CD4-positive, alpha-beta T cell treated with Interleukin-6 for 4 hours (primary cell): ENCODE data around the gene CHAC2.
"Not testable (repeated sequence)": the region's sequence is repeated elsewhere in the genome, so short reads cannot be mapped to it uniquely, and the experiment has no call there.

Source experiments
- DNase-seq: peaks from one replicate; pipeline ENCODE4 v3.0.0-alpha.2; 2020; ENCODE audit warnings: mixed read lengths

CHAC2 gene

GRCh38 chr2:53778536-53779162 lies 11.0 kb downstream of the CHAC2 start:
- no peak for DNase-seq

- no peak for DNase-seq
Measured at GRCh38 chr2:53780056-53780455, 12.5 kb downstream of the CHAC2 start.

DNA sequence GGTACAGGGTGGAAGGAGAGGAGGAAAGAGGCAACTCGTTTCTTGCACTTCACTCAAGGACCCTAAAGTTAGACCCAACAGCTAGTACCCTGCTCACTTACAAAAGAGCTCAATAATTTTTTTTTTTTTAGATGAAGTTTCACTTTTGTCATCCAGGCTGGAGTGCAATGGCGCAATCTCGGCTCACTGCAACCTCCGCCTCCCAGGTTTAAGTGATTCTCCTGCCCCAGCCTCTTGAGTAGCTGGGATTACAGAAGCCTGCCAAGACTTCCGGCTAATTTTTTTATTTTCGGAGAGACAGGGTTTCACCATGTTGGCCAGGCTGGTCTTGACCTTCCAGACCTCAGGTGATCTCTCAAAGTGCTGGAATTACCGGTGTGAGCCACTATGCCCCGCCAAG lies 15.1 kb downstream of the CHAC2 start:
- no peak for DNase-seq

DNA sequence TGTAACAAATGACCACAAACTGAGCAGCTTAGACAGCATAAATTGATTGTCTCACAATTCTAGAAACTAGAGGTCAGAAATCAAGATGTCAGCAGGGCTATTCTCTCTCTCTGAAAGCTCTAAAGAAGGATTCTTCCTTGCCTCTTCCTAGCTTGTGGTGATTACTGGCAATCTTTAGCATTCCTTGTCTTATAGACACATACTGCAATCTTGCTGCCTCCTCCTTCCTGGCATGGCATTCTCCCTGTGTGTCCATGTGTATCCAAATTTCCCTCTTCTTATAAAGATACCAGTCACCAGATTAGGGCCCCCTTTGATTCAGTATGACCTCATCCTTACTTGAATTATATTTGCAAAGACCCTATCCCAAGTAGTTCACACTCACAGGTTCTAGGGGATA lies 16.8 kb downstream of the CHAC2 start:
- DNase-seq = no peak

- DNase-seq = no peak
Measured at GRCh38 chr2:53785366-53785765, 17.8 kb downstream of the CHAC2 start.

DNA sequence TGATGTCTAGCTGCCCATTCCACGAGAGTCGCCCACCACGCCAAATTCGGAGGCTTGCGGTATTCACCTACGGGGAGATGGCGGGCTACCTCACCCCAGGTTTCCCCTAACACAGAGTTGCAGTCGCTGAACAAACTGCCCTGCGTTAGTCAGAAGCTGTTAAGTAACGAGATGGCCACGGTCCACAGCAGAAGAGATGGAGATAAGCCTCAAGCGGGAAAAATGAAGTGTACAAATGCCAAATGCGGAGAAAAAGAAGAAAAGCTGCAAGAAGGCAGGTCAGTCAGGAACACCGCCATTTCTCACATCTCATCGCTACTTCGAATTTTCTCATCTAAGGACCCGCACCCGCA lies 18.7 kb downstream of the CHAC2 start:
- DNase-seq = peak; percentile 19

GRCh38 chr2:53786705-53787613 lies 19.4 kb downstream of the CHAC2 start, which contains the start of the genes ASB3 and ERLEC1:
TSS of gene ASB3 (minus strand) at chr2:53786953. CDS start at chr2:53765572, 21,381 bp downstream.
TSS of gene ERLEC1 (plus strand) at chr2:53787044. CDS start at chr2:53787211, 167 bp downstream.
- peak; percentile 89 for DNase-seq

DNA sequence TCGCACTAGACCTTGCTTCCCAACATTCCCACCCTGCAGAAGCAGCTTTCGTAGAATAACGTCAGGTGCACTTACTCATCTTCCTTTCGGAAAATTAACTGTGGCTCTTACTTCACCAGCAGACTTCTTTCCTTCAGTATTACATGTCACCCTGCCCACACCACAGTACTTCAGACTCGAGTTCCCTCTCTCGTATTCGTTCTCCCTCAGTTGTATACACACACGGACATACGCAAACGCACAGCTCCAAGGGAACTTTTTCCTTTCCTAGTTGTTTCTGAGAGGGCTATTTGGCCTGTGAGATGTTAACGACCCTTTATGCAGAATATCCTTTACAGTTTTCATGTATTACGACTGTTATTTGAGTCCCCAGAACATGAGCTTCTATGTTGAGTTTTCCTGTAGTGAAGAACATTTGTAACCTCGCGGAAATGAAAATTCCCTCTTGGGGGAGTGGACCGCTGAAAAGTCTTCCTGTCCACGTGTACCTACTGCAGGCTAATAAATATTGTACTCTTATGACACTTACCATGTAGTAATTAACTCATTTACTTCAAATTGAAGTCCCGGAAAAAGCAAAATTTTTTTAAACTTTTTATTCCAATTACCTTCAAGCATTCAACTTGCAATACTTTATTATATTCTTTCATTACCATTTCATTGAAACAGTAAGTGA lies 20.1 kb downstream of the CHAC2 start:
- no peak for DNase-seq

DNA sequence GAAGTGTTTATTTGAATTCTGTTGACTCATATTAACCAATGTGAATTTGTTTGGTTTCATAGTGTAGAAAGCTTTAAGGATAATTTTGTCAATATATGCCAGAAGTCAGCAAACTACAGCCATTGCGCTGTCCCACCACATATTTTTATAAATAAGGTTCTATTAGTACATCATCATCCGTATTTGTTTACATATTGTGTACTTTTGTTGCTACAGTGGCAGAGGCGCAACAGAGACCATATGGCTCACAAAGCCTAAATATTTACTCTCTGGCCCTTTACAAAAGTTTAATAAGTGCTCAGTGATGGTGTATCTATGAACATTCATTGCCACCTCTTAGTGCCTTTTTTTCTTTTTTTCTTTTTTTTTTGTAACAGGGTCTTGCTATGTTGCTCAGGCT lies 25.7 kb downstream of the CHAC2 start:
- DNase-seq = no peak

DNA sequence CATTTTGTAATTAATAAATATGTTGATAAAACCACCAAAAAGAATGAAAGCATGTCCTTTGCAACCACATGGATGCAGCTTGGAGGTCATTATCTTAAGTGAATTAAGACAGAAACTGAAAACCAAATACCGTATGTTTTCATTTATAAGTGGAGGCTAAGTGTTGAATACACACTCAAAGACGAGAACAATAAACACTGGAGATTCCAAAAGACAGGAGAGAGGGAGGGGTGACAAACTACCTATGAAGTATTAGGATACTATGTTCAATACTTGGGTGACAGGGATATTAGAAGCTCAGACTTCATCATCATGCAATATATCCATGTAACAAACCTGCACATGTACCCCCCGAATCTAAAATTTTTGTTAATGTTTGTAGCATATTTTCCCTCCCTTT lies 26.2 kb downstream of the CHAC2 start:
- no peak for DNase-seq

- DNase-seq = no peak
Measured at GRCh38 chr2:53801547-53801946, 33.9 kb downstream of the CHAC2 start.

DNA sequence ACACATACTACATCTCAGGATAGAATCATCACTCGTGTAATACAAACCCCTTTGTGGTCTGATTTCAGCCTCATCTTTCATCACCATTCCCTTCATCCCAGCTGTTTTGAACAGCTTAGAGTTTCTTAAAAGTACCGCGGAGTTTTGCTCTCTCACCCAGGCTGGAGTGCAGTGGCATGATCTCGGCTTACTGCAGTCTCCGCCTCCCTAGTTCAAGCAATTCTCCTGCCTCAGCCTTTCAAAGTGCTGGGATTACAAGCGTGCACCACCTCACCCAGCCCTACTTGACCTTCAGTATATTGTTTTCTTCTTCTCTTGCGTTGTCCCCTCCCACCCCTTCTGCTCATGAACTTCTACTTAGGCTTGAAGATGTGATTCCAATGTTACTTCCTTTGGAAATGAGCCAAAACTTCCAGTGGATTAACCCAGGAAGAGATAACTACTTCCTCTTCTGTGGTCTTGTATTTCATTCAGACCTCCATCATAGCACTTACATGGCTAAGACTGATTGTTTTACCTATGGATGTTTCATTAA lies 35.1 kb downstream of the CHAC2 start:
- no peak for DNase-seq

DNA sequence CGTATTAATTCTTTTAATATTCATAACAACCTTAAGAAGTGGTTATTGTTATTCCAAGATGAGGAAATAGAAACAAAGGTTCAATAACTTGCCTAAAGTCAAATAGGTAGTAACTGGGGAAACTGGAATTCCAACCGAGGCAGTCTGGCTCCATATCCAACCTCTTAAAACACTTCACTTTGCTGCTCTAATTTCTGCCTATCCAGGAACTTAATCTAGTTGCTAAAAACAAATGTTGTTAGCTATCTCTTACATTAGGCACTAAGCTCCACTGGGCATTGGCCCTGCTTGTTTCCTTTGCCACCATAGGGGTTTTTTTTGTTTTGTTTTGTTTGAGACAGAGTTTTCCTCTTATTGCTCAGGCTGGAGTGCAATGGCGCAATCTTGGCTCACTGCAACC lies 44.0 kb downstream of the CHAC2 start:
- no peak for DNase-seq

- DNase-seq = no peak
Measured at GRCh38 chr2:53813151-53813550, 45.5 kb downstream of the CHAC2 start.

DNA sequence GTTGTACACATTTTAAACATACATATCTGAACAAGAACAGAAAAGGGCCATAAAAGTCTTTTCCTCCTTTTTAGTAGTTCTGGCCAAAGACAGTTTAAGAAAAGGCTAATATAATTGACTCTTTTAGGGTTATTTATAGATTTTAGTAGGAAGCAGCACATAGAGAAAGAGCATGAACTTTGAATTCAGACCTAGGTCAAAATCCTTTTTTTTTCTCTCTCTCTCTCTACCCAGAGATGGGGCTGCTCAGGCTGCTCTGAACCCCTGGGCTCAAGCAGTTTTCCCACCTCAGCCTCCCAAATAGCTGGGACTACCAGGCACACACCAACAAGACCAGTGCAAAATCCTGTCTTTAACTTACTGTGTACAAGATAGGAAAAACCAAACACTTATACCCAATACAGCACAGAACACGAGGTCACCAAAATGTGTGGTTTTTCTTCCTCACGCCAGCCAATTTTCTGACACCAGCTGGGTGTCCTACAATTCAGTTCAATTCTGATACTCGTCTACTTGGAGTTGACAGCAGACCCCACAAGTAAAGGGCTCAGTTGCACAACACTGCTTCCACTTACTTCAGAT lies 51.3 kb downstream of the CHAC2 start:
- DNase-seq = no peak

DNA sequence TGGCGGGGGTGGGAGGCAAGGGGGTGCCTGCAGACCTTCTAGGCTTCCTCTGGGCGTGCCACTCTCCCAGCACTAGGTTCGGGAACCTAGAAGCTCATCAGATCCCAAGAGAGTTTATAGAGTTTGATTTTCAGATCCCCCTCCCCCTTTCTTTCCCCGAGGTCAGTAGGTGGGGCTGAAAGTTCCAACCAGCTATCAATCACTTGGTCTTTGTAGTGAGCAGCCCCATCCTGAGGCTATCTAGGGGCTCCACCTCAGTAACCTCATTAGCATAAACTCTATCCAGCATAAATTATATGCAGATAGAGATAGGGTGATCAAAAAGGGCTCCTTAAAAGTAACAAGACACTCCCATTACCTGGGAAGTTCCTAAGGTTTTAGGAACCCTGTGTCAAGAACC lies 52.0 kb downstream of the CHAC2 start:
- DNase-seq = no peak

GRCh38 chr2:53820048-53820447 lies 52.4 kb downstream of the CHAC2 start:
- no peak for DNase-seq

DNA sequence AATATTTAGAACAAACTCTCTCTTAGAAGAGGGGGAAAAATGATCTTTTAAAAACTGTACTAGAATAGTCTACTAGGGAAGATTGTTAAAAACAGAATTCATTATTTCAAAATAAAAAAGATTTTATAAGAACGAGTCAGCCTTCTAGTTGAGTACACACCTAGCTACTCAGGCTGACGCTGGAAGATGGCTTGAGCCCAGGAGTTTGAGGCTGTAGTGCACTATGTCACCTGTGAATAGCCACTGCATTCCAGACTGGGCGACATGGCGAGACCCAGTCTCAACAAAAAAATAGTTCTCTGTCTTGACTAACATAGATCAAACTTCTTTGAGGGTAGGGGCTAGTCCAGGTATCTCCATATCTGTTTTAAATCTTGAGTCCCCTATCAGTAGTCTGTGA lies 53.1 kb downstream of the CHAC2 start:
- no peak for DNase-seq

GRCh38 chr2:53821810-53822209 lies 54.2 kb downstream of the CHAC2 start:
- no peak for DNase-seq

- not testable (repeated sequence) for DNase-seq
Measured at GRCh38 chr2:53823639-53824038, 56.0 kb downstream of the CHAC2 start.
